Activated B cell treated with CpG ODN at 0.5 μM for 24 hours (primary cell): ENCODE measurements around the gene ERFL. TPM values are rescaled to one million over a fixed set of nuclear protein-coding genes. Genes with fewer than 3 reads are reported as not detected.

ENCODE experiments used
- ATAC-seq: fragments of 200-7000 bp; cut with Tn5 transposase; one replicate; pipeline ENCODE4 v1.10.0; 2021; ENCODE audit warnings: low read depth, mild to moderate bottlenecking, moderate library complexity
- CTCF ChIA-PET: fragments of 350-600 bp; sonication (Branson Sonifier 250); formaldehyde crosslinking; loops from one replicate; lab custom pipeline; 2021; ENCODE audit warnings: antibody characterized with exemption; lab: Charles Lee
- POLR2A ChIA-PET: fragments of 350-600 bp; sonication (Branson Sonifier 250); formaldehyde crosslinking; loops from one replicate; lab custom pipeline; 2021; ENCODE audit warnings: antibody characterized with exemption; lab: Charles Lee
- DNase-seq: peaks from one replicate; pipeline ENCODE4 v3.0.0; 2022
- H3K27ac Mint-ChIP-seq: one replicate; pipeline ENCODE4 v1.8.0; 2020; ENCODE audit warnings: mixed read lengths
- H3K27me3 Mint-ChIP-seq: one replicate; pipeline ENCODE4 v1.8.0; 2021; ENCODE audit warnings: mixed read lengths
- H3K36me3 Mint-ChIP-seq: one replicate; pipeline ENCODE4 v1.8.0; 2021; ENCODE audit warnings: low read depth, mixed read lengths
- H3K4me1 Mint-ChIP-seq: one replicate; pipeline ENCODE4 v1.8.0; 2021; ENCODE audit warnings: mixed read lengths
- H3K4me3 Mint-ChIP-seq: one replicate; pipeline ENCODE4 v1.8.0; 2020; ENCODE audit warnings: mild to moderate bottlenecking, mixed read lengths
- H3K9me3 Mint-ChIP-seq: one replicate; pipeline ENCODE4 v1.8.0; 2020; ENCODE audit warnings: mixed read lengths
- CTCF ChIP-seq: fragments of 200-600 bp; IDR thresholded peaks from one replicate; pipeline ENCODE4 v1.8.0; 2022; ENCODE audit warnings: antibody characterized with exemption, mild to moderate bottlenecking
- intact Hi-C: fragments of 100-400 bp; cut with micrococcal nuclease; formaldehyde crosslinking; loops from one replicate; pipeline ENCODE4 v1.15.1; 2024
- total RNA-seq: library from RNA; stranded (reverse); gene quantifications from 2 replicates; pipeline ENCODE4 v1.2.3, GENCODE V29; 2022

Gene ERFL
- total RNA-seq, 1 donor from 2014 or later, result 1.1 TPM

- POLR2A ChIA-PET, result interaction anchor here (0.6 to 3.6 kb wide), 15 partner anchors 12 to 615 kb away, joined by 3 to 38 read pairs (median 6); partner anchors contain the start of genes ARHGEF1, CD79A and RPS19
- peak; percentile 79 for DNase-seq
- H3K27me3 Mint-ChIP-seq, result no peaks in the 10 kb centered on the region
- ATAC-seq, result peak; percentile 91
- no peak for TF ChIP-seq CTCF
- CTCF ChIA-PET, result interaction anchor here (1.0 to 3.8 kb wide), 5 partner anchors 13 to 168 kb away, joined by 3 to 23 read pairs (median 7); partner anchors contain the start of gene RPS19
- peak within 1 kb of the TSS; percentile 90 for H3K27ac Mint-ChIP-seq
- intact Hi-C loops, result loop anchor here (1.0 to 10.0 kb wide), 6 partner anchors 75 to 1185 kb away; partner anchors contain the start of genes CD79A, MEGF8, MIA and RAB4B
- H3K9me3 Mint-ChIP-seq, result no peaks in the 10 kb centered on the region
- H3K4me1 Mint-ChIP-seq, result peaks cover 17% of the 10 kb centered on the region
- H3K36me3 Mint-ChIP-seq, result peaks cover 18% of the 10 kb centered on the region
- peak within 1 kb of the TSS; percentile 90 for H3K4me3 Mint-ChIP-seq
Measured at GRCh38 chr19:41959056-41960053, 31.1 kb upstream of the ERFL start, which contains the start of gene RABAC1. RABAC1 (minus strand) TSS chr19:41959321; CDS start chr19:41959292, 29 bp downstream.

GRCh38 chr19:41958367-41959055 lies 30.3 kb upstream of the ERFL start:
- intact Hi-C loops, result loop anchor here (1.0 to 10.0 kb wide), 6 partner anchors 74 to 1184 kb away; partner anchors contain the start of genes CD79A, MEGF8, MIA and RAB4B

GRCh38 chr19:41957838-41958366 lies 29.7 kb upstream of the ERFL start:
- intact Hi-C loops, result loop anchor here (1.0 to 10.0 kb wide), 5 partner anchors 73 to 1183 kb away; partner anchors contain the start of genes CD79A, MEGF8, MIA and RAB4B
- H3K27me3 Mint-ChIP-seq, result no peaks in the 10 kb centered on the region
- H3K4me3 Mint-ChIP-seq, result peak overlapping the region; percentile 90
- H3K4me1 Mint-ChIP-seq, result peaks cover 17% of the 10 kb centered on the region
- ATAC-seq (peak; percentile 32), DNase-seq (no peak)
- peak; percentile 47 for TF ChIP-seq CTCF
- peak overlapping the region; percentile 90 for H3K27ac Mint-ChIP-seq
- H3K9me3 Mint-ChIP-seq, result no peaks in the 10 kb centered on the region
- peaks cover 18% of the 10 kb centered on the region for H3K36me3 Mint-ChIP-seq
- ChIA-PET POLR2A (interaction anchor here (0.9 to 3.6 kb wide), 10 partner anchors 13 to 98 kb away, joined by 3 to 38 read pairs (median 12); partner anchors contain the start of genes ARHGEF1, CD79A and RPS19), CTCF (interaction anchor here (2.0 to 3.8 kb wide), 3 partner anchors 12 to 99 kb away, joined by 7 to 23 read pairs (median 12); partner anchors contain the start of gene RPS19)

More at GRCh38 chr19:41958367-41959055, 30.3 kb upstream of the ERFL start:
- H3K4me1 Mint-ChIP-seq, result peaks cover 17% of the 10 kb centered on the region
- peaks cover 18% of the 10 kb centered on the region for H3K36me3 Mint-ChIP-seq
- peak overlapping the region; percentile 90 for H3K4me3 Mint-ChIP-seq
- DNase-seq, result peak; percentile 76
- ATAC-seq, result peak; percentile 63
- no peaks in the 10 kb centered on the region for H3K9me3 Mint-ChIP-seq
- CTCF ChIA-PET, result interaction anchor here (1.0 to 3.8 kb wide), 6 partner anchors 12 to 167 kb away, joined by 3 to 23 read pairs (median 7); partner anchors contain the start of gene RPS19
- H3K27ac Mint-ChIP-seq, result peak overlapping the region; percentile 90
- H3K27me3 Mint-ChIP-seq, result no peaks in the 10 kb centered on the region
- POLR2A ChIA-PET, result interaction anchor here (0.6 to 3.6 kb wide), 14 partner anchors 11 to 614 kb away, joined by 3 to 38 read pairs (median 6); partner anchors contain the start of genes ARHGEF1, CD79A and RPS19
- TF ChIP-seq CTCF, result no peak

- H3K36me3 Mint-ChIP-seq, result peaks cover 18% of the 10 kb centered on the region
- H3K4me3 Mint-ChIP-seq, result peak overlapping the region; percentile 90
- peak overlapping the region; percentile 90 for H3K27ac Mint-ChIP-seq
- ChIA-PET CTCF (interaction anchor here (2.7 to 3.8 kb wide), 2 partner anchors 84 to 98 kb away, joined by 12 to 23 read pairs; partner anchors contain the start of gene RPS19), POLR2A (interaction anchor here (1.0 to 3.6 kb wide), 7 partner anchors 12 to 98 kb away, joined by 3 to 38 read pairs (median 18); partner anchors contain the start of genes ARHGEF1, CD79A and RPS19)
- no peak for ATAC-seq
- TF ChIP-seq CTCF, result no peak
- no peaks in the 10 kb centered on the region for H3K9me3 Mint-ChIP-seq
- H3K27me3 Mint-ChIP-seq, result no peaks in the 10 kb centered on the region
- intact Hi-C loops, result loop anchor here (1.0 to 10.0 kb wide), 2 partner anchors 164 to 1182 kb away; partner anchors contain the start of genes MIA and RAB4B
- peaks cover 17% of the 10 kb centered on the region for H3K4me1 Mint-ChIP-seq
- no peak for DNase-seq
Measured at GRCh38 chr19:41957161-41957837, 29.1 kb upstream of the ERFL start.
